Heart left ventricle (tissue), 16 donors: ENCODE measurements around the gene ZNF346. TPM values are rescaled to one million over a fixed set of nuclear protein-coding genes. Genes with fewer than 3 reads are reported as not detected.
A peak's percentile ranks its signal among the peaks of the same experiment; 100 is the strongest.

Source experiments
- ATAC-seq, 4 donors: fragments of 200-7000 bp; cut with Tn5 transposase; one replicate each; pipeline ENCODE4 v1.9.1; 2020 to 2022; ENCODE audit warnings: moderate library complexity in 4 of 4, mild to moderate bottlenecking in 3 of 4, moderate number of reproducible peaks in 1 of 4
- DNase-seq, 5 donors: peaks; one replicate each; pipeline ENCODE4 v3.0.0-alpha.2; 2020
- H3K27ac ChIP-seq, 12 donors: fragments of 200-600 bp; sonication (generic) in 4 of 12; one replicate each; pipeline versions ENCODE4 v1.5.0 to v1.8.0; 2016 to 2022; ENCODE audit warnings: mild to moderate bottlenecking in 2 of 12
- H3K27me3 ChIP-seq, 9 donors: fragments of 200-600 bp; sonication (generic) in 2 of 9; one replicate each; pipeline versions ENCODE4 v1.5.1 to v1.8.0; 2016 to 2022; ENCODE audit warnings: mild to moderate bottlenecking in 3 of 9
- H3K36me3 ChIP-seq, 9 donors: fragments of 200-600 bp; sonication (generic) in 2 of 9; one replicate each; pipeline versions ENCODE4 v1.5.0 to v1.8.0; 2018 to 2022; ENCODE audit warnings: mild to moderate bottlenecking in 2 of 9
- H3K4me1 ChIP-seq, 12 donors: fragments of 200-600 bp; sonication (generic) in 4 of 12; one replicate each; pipeline versions ENCODE4 v1.5.0 to v1.8.0; 2016 to 2022; ENCODE audit warnings: mild to moderate bottlenecking in 3 of 12
- H3K4me3 ChIP-seq, 12 donors: fragments of 200-600 bp; sonication (generic) in 4 of 12; one replicate each; pipeline versions ENCODE4 v1.5.0 to v1.8.0; 2017 to 2022; ENCODE audit warnings: mild to moderate bottlenecking in 9 of 12, moderate library complexity in 4 of 12
- H3K9me3 ChIP-seq, 12 donors: fragments of 200-600 bp; sonication (generic) in 4 of 12; one replicate each; pipeline versions ENCODE4 v1.5.0 to v1.8.0; 2016 to 2022; ENCODE audit warnings: mild to moderate bottlenecking in 1 of 12
- CTCF ChIP-seq, 12 donors: fragments of 200-600 bp; sonication (generic) in 4 of 12; IDR thresholded peaks; one replicate each; pipeline versions ENCODE4 v1.5.0 to v1.8.0; 2018 to 2022; ENCODE audit warnings: antibody characterized with exemption in 12 of 12, mild to moderate bottlenecking in 5 of 12
- POLR2A ChIP-seq, 2 donors: fragments of 450-650 bp; IDR thresholded peaks; one replicate each; pipeline ENCODE4 v1.6.1; 2017; ENCODE audit warnings: antibody characterized with exemption in 2 of 2, mild to moderate bottlenecking in 2 of 2, moderate library complexity in 2 of 2
- WGBS, 4 donors: extraction: QIAGEN DNeasy Blood & Tissue Kit in 2 of 4; methylation state at CpG; one replicate each; pipeline versions ENCODE4 v1.1.5 to v1.1.7; 2013 to 2018; 5-methylcytosine and 5-hydroxymethylcytosine counted together
- intact Hi-C, 10 donors: fragments of 100-400 bp; cut with DNase I; formaldehyde crosslinking; loops; one replicate each; pipeline versions ENCODE4 v1.11.1 to v1.14.2; 2022
- polyA plus RNA-seq, 2 donors: library from polyadenylated mRNA; stranded (reverse); fragments of 200-250 nt; gene quantifications; one replicate each; pipeline ENCODE4 v1.2.3, GENCODE V29; 2013
- total RNA-seq, 9 donors: library from RNA; depleted of rRNA in 2 of 9; stranded (reverse); fragments of >200 nt in 2 of 9; fragmentation: NEBNext Ultra II Directional in 3 of 9; extraction: Animal tissue kit (Norgen Biotek cat#: 25700) in 3 of 9; gene quantifications; one replicate each; pipeline versions ENCODE4 v1.1.0 to v1.2.4, GENCODE V29; 2016 to 2023
- donor health status: ischemic (EF 13 %, LVEDD 7.1; RV severe dilation, severe dysfunction).
- donor health status: healthy with polysubstance abuse.
- donor health status: DM: no; HTN: yes; CAD: no.
- donor health status: DM: no; HTN: no; CAD: no.
- donor health status: ischemic (EF 25% LVEDD 6.9; RV normal size, moderate dysfunction).
- donor health status: ischemic (EF 25% LVEDD 5.7; RV mildly dilated, moderate dysfunction).
- donor health status: healthy.
- donor health status: DM: yes; HTN: yes; CAD: no.
- donor health status: ischemic (EF 35%, LVEDD 5.7; RV mildly dilated, moderate dysfunction).
- donor health status: nonischemic (EF 11% LVEDD 7.7; RV severe dilation, severe dysfunction).
- donor health status: DM: yes; HTN: yes; CAD: no.
- donor health status: PGD.
- donor health status: ischemic (EF 29% LVEDD 5.4; RV normal size, mild dysfunction).
- donor health status: nonischemic (EF 23%, LVEDD 6.1; RV moderate dilation, normal function).

ZNF346 gene
- total and polyA plus RNA-seq, 11 donors: 4.4 to 11.9 (median 7.5) TPM

- no peak for TF ChIP-seq CTCF (IDR thresholded peaks at IDR 0.05)
- TF ChIP-seq POLR2A (IDR thresholded peaks at IDR 0.05): no peak
- no peaks in the 10 kb centered on the region for H3K9me3 ChIP-seq
- peak overlapping the region in 4 of 12 donors; percentile 58 to 74 (median 64) for H3K27ac ChIP-seq
- WGBS, 4 donors: 96 to 98% (median 97%) methylated on average over 30 of the region's 30 CpGs
- H3K4me1 ChIP-seq: peaks cover 0 to 28% (median 14%) of the 10 kb centered on the region in 12 donors
- H3K4me3 ChIP-seq: no peak overlapping the region
- DNase-seq (no peak), ATAC-seq (no peak)
- no peaks in the 10 kb centered on the region for H3K27me3 ChIP-seq
- no peaks in the 10 kb centered on the region for H3K36me3 ChIP-seq
- intact Hi-C loops: loop anchor here (5.0 to 10.0 kb wide), 9 partner anchors 80 to 267 kb away; partner anchors contain the start of genes PRELID1 (in 5 of the 10), RAB24 (in 5 of the 10), MXD3 (in 2 of the 10) and SLC34A1 (in 1 of the 10)
Observed at GRCh38 chr5:177117441-177118045, 95.0 kb downstream of the ZNF346 start.

GRCh38 chr5:177122566-177122965, 100.1 kb downstream of the ZNF346 start:
- H3K4me3 ChIP-seq: no peak overlapping the region
- no peak for TF ChIP-seq CTCF (IDR thresholded peaks at IDR 0.05)
- no peak for TF ChIP-seq POLR2A (IDR thresholded peaks at IDR 0.05)
- no peaks in the 10 kb centered on the region for H3K27me3 ChIP-seq
- ATAC-seq (no peak), DNase-seq (no peak)
- WGBS, 4 donors: 97 to 98% (median 97%) methylated on average over 5 of the region's 5 CpGs
- no peak overlapping the region for H3K27ac ChIP-seq
- intact Hi-C loops: no loop called here
- H3K9me3 ChIP-seq: no peaks in the 10 kb centered on the region
- H3K4me1 ChIP-seq: no peaks in the 10 kb centered on the region
- H3K36me3 ChIP-seq: no peaks in the 10 kb centered on the region

- Histone ChIP-seq H3K27me3 (no peaks in the 10 kb centered on the region), H3K27ac (no peak overlapping the region), H3K36me3 (no peaks in the 10 kb centered on the region), H3K4me1 (peaks cover 0 to 11% (median 0%) of the 10 kb centered on the region in 12 donors), H3K4me3 (no peak overlapping the region), H3K9me3 (no peaks in the 10 kb centered on the region)
- 79 to 82% (median 81%) methylated on average over 15 of the region's 15 CpGs for WGBS, 4 donors
- no peak for ATAC-seq
- no peak for TF ChIP-seq CTCF (IDR thresholded peaks at IDR 0.05)
- no peak for TF ChIP-seq POLR2A (IDR thresholded peaks at IDR 0.05)
- DNase-seq: no peak
- intact Hi-C loops: no loop called here
Observed at GRCh38 chr5:177123789-177124485, 101.4 kb downstream of the ZNF346 start.

DNA sequence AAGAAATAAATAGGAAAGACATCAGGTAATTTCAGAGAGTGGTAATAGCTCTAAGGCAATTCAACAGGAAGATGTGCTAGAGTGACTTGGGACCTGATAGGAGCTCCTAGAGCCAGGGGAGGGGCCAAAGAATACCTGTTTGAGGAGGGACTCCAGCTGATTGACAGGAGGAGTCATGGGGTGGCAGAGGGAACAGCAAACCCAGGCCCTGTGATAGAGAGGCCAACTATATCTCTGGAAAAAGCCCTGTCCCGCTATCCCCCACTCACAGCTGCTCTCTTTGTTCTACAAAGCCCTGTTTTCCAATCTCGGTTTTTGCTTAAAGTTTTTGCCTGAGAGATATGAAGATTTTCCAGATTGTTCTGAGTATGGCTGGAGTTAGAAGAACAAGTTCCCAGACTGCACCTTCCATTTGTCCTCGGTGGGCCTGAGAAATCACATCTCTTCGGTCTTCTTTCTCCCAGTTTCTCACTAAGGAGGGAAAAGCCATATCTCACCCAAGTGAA, 102.0 kb downstream of the ZNF346 start:
- Histone ChIP-seq H3K9me3 (no peaks in the 10 kb centered on the region), H3K27me3 (no peaks in the 10 kb centered on the region), H3K27ac (no peak overlapping the region), H3K4me3 (no peak overlapping the region), H3K36me3 (no peaks in the 10 kb centered on the region), H3K4me1 (peaks cover 0 to 17% (median 0%) of the 10 kb centered on the region in 12 donors)
- intact Hi-C loops: no loop called here
- ATAC-seq (no peak), DNase-seq (no peak)
- WGBS, 4 donors: 84 to 86% (median 85%) methylated on average over 4 of the region's 4 CpGs
- TF ChIP-seq CTCF (IDR thresholded peaks at IDR 0.05) (no peak), POLR2A (IDR thresholded peaks at IDR 0.05) (no peak)
